MM.1S (cell line): ENCODE measurements around the gene AQR.

Experiments used
- EZH2 ChIP-seq: fragments of 300-600 bp; sonication (generic); optimal IDR thresholded peaks from 2 replicates; pipeline ENCODE3; 2017; ENCODE audit warnings: low read depth, mild to moderate bottlenecking, antibody characterized with exemption, low read length, mixed read lengths
- EZH2phosphoT487 ChIP-seq: fragments of 300-600 bp; sonication (generic); IDR thresholded peaks from 2 replicates; pipeline ENCODE4 v1.6.1; 2018; ENCODE audit warnings: antibody characterized with exemption, low read length
- TF ChIP-seq, protein P1 (sequence below): fragments of 300-600 bp; sonication (generic); IDR thresholded peaks from 2 replicates; pipeline ENCODE4 v1.5.1; 2016; ENCODE audit warnings: antibody characterized with exemption, low read length, mixed read lengths

- TF ChIP-seq, protein P1, sequence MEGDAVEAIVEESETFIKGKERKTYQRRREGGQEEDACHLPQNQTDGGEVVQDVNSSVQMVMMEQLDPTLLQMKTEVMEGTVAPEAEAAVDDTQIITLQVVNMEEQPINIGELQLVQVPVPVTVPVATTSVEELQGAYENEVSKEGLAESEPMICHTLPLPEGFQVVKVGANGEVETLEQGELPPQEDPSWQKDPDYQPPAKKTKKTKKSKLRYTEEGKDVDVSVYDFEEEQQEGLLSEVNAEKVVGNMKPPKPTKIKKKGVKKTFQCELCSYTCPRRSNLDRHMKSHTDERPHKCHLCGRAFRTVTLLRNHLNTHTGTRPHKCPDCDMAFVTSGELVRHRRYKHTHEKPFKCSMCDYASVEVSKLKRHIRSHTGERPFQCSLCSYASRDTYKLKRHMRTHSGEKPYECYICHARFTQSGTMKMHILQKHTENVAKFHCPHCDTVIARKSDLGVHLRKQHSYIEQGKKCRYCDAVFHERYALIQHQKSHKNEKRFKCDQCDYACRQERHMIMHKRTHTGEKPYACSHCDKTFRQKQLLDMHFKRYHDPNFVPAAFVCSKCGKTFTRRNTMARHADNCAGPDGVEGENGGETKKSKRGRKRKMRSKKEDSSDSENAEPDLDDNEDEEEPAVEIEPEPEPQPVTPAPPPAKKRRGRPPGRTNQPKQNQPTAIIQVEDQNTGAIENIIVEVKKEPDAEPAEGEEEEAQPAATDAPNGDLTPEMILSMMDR = no peak
- no peak for TF ChIP-seq EZH2
- no peak for TF ChIP-seq EZH2phosphoT487
Observed at GRCh38 chr15:34813446-34814190, 155.9 kb downstream of the AQR start.
